H1 (cell line): ENCODE measurements around the gene PLXNB2.

Experiments
- BACH1 ChIP-seq: IDR thresholded peaks from 2 replicates; pipeline ENCODE4 v1.6.1; 2012; ENCODE audit warnings: low read length, improper control_type of control experiment
- CBX8 ChIP-seq: fragments of 300-800, 300-1000 bp; sonication (generic); IDR thresholded peaks from 2 replicates; pipeline ENCODE4 v1.7.1; 2016; ENCODE audit warnings: low read depth, low read length, borderline replicate concordance
- CREB1 ChIP-seq: IDR thresholded peaks from 2 replicates; pipeline ENCODE4 v1.6.1; 2012; ENCODE audit warnings: inconsistent platforms
- CTCF ChIP-seq, 3 experiments: IDR thresholded peaks; 1 replicate in 2 of 3; 2 replicates in 1 of 3; pipeline versions ENCODE4 v1.5.1 to v1.6.1; 2011; ENCODE audit warnings: low read length in 3 of 3, mild to moderate bottlenecking in 3 of 3, inconsistent platforms in 2 of 3, low read depth in 1 of 3, moderate library complexity in 1 of 3; ENCODE audit not compliant: insufficient read depth in 1 of 3; ENCODE audit errors: control extremely low read depth in 1 of 3
- EP300 ChIP-seq, 2 experiments: IDR thresholded peaks; 1 replicate in 1 of 2; 2 replicates in 1 of 2; pipeline ENCODE4 v1.6.1; 2011 to 2012; ENCODE audit warnings: low read depth in 2 of 2, low read length in 2 of 2, mild to moderate bottlenecking in 2 of 2, borderline replicate concordance in 1 of 2, inconsistent platforms in 1 of 2, moderate library complexity in 1 of 2
- EZH2 ChIP-seq: fragments of 200-600 bp; sonication (generic); IDR thresholded peaks from 2 replicates; pipeline ENCODE4 v1.7.1; 2012; ENCODE audit warnings: low read depth, mild to moderate bottlenecking, moderate library complexity, low read length, inconsistent platforms; ENCODE audit not compliant: severe bottlenecking
- HDAC6 ChIP-seq: IDR thresholded peaks from one replicate; pipeline ENCODE4 v1.7.1; 2012; ENCODE audit warnings: low read depth, mild to moderate bottlenecking, inconsistent platforms, low read length, moderate library complexity
- MAX ChIP-seq: IDR thresholded peaks from 2 replicates; pipeline ENCODE4 v1.6.1; 2012; ENCODE audit warnings: inconsistent platforms
- POLR2A ChIP-seq, 2 experiments: IDR thresholded peaks; 1 replicate in 1 of 2; 2 replicates in 1 of 2; pipeline ENCODE4 v1.6.1; 2011; ENCODE audit warnings: low read depth in 2 of 2, low read length in 2 of 2, mild to moderate bottlenecking in 2 of 2; ENCODE audit errors: control extremely low read depth in 1 of 2
- SP1 ChIP-seq: IDR thresholded peaks from 2 replicates; pipeline ENCODE4 v1.6.1; 2011; ENCODE audit warnings: low read depth, low read length
- SP2 ChIP-seq: IDR thresholded peaks from 2 replicates; pipeline ENCODE4 v1.6.1; 2012; ENCODE audit warnings: mild to moderate bottlenecking, low read length, inconsistent platforms
- TCF12 ChIP-seq: IDR thresholded peaks from 2 replicates; pipeline ENCODE4 v1.6.1; 2011; ENCODE audit warnings: low read depth, mild to moderate bottlenecking, low read length
- YY1 ChIP-seq: IDR thresholded peaks from 2 replicates; pipeline ENCODE4 v1.6.1; 2011; ENCODE audit warnings: low read depth, mild to moderate bottlenecking, low read length
- ZNF274 ChIP-seq: IDR thresholded peaks from 2 replicates; pipeline ENCODE4 v1.7.0; 2012; ENCODE audit warnings: low read length, borderline replicate concordance; ENCODE audit errors: extremely low read depth

- TF ChIP-seq YY1, result no peak
- no peak for TF ChIP-seq EZH2
- no peak for TF ChIP-seq POLR2A (IDR thresholded peaks at IDR 0.05; ENCODE audit: control extremely low read depth in 1 of 2, low read depth in 2 of 2, low read length in 2 of 2)
- TF ChIP-seq CTCF (IDR thresholded peaks at IDR 0.05; ENCODE audit: control extremely low read depth in 1 of 3, insufficient read depth in 1 of 3, low read depth in 1 of 3, low read length in 3 of 3), result no peak
- TF ChIP-seq MAX, result no peak
- TF ChIP-seq SP2, result no peak
- TF ChIP-seq CREB1, result no peak
- TF ChIP-seq ZNF274, result no peak
- no peak for TF ChIP-seq EP300 (IDR thresholded peaks at IDR 0.05; ENCODE audit: borderline replicate concordance in 1 of 2, low read depth in 2 of 2, low read length in 2 of 2)
- TF ChIP-seq SP1, result no peak
- no peak for TF ChIP-seq BACH1
- TF ChIP-seq HDAC6, result no peak
- no peak for TF ChIP-seq TCF12
- TF ChIP-seq CBX8, result no peak
These were observed 78.1 kb downstream of the PLXNB2 start for GRCh38 chr22:50229370-50229769.
